Right lobe of liver (tissue), 6 donors: ENCODE results near the gene AFG1L. TPM values are rescaled to one million over a fixed set of nuclear protein-coding genes. Genes with fewer than 3 reads are reported as not detected.
"Not testable (repeated sequence)": the region's sequence is repeated elsewhere in the genome, so short reads cannot be mapped to it uniquely, and the experiment has no call there.

Experiments
- ATAC-seq, 4 donors: fragments of 200-7000 bp; cut with Tn5 transposase; one replicate each; pipeline ENCODE4 v1.9.1; 2020; ENCODE audit warnings: mild to moderate bottlenecking in 4 of 4, moderate library complexity in 4 of 4
- DNase-seq, 3 donors: peaks; one replicate each; pipeline ENCODE4 v3.0.0-alpha.2; 2020
- H3K27ac ChIP-seq, 3 donors: fragments of 200-600 bp; one replicate each; pipeline ENCODE4 v1.8.0; 2022
- H3K27me3 ChIP-seq, 2 donors: fragments of 200-600 bp; one replicate each; pipeline ENCODE4 v1.8.0; 2022
- H3K36me3 ChIP-seq, 4 donors: fragments of 200-600 bp; sonication (generic) in 1 of 4; one replicate each; pipeline versions ENCODE4 v1.5.1 to v1.8.0; 2017 to 2022; ENCODE audit warnings: control low read depth in 1 of 4
- H3K4me1 ChIP-seq, 4 donors: fragments of 200-600 bp; sonication (generic) in 1 of 4; one replicate each; pipeline versions ENCODE4 v1.5.1 to v1.8.0; 2017 to 2022; ENCODE audit warnings: control low read depth in 1 of 4
- H3K4me3 ChIP-seq, 3 donors: fragments of 200-600 bp; one replicate each; pipeline ENCODE4 v1.8.0; 2022
- H3K9me3 ChIP-seq, 4 donors: fragments of 200-600 bp; sonication (generic) in 1 of 4; one replicate each; pipeline versions ENCODE4 v1.5.1 to v1.8.0; 2017 to 2022; ENCODE audit warnings: control low read depth in 1 of 4
- CTCF ChIP-seq, 4 donors: fragments of 200-600 bp in 3 of 4; fragments of 450-650 bp in 1 of 4; IDR thresholded peaks; one replicate each; pipeline versions ENCODE4 v1.5.1 to v1.8.0; 2016 to 2022; ENCODE audit warnings: antibody characterized with exemption in 4 of 4, mild to moderate bottlenecking in 2 of 4
- POLR2A ChIP-seq: fragments of 450-650 bp; IDR thresholded peaks from one replicate; pipeline ENCODE4 v1.6.1; 2017; ENCODE audit warnings: antibody characterized with exemption, mild to moderate bottlenecking
- whole genome bisulfite sequencing: methylation state at CpG from one replicate; pipeline ENCODE4 v1.1.6; 2018; ENCODE audit warnings: low coverage, low lambda C conversion rate; ENCODE audit not compliant: insufficient coverage; ENCODE audit errors: missing lambda C conversion rate; 5-methylcytosine and 5-hydroxymethylcytosine counted together
- intact Hi-C, 2 donors: fragments of 100-400 bp; cut with DNase I; formaldehyde crosslinking; loops; one replicate each; pipeline versions ENCODE4 v1.11.2 to v1.14.1; 2022
- total RNA-seq, 6 experiments: library from RNA; depleted of rRNA in 2 of 6; stranded (reverse); fragments of >200 nt in 2 of 6; fragmentation: NEBNext Ultra II Directional in 3 of 6; extraction: Animal tissue kit (Norgen Biotek cat#: 25700) in 3 of 6; gene quantifications; one replicate each; pipeline versions ENCODE4 v1.1.0 to v1.2.4, GENCODE V29; 2016 to 2023
- donor health status: DM: no; HTN: yes; CAD: no.
- donor health status: DM: no; HTN: no; CAD: no.
- donor health status: DM: no; HTN: no; CAD: no.
- donor health status: DM: no; HTN: yes; CAD: no.
- donor health status: DM: no; HTN: yes; CAD: no.

AFG1L gene
- total RNA-seq, 6 experiments from 2014 or later, result 1.5 to 5.6 (median 4.6) TPM

DNA sequence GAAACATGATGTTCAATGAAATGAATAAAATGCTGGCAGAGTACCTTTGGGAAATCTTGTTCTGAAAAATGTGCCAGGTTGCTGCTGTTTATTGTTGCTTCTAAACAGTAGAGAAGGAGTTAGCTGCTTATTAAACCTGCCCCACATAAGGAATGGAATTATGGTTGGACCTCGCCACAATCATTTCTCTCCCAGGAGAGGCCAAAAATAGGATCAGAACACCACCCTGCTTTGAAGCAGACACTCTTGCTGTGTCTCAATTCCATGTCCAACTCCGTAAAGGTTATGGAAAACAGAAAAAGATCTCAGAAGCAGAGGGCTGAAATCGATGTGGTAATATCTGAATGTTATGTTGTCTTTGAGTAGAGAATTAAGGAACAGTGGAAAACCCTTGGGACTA, 27.9 kb downstream of the AFG1L start:
- Histone ChIP-seq H3K4me1 (no peaks in the 10 kb centered on the region), H3K36me3 (no peaks in the 10 kb centered on the region), H3K27ac (no peak overlapping the region), H3K4me3 (no peak overlapping the region), H3K27me3 (no peaks in the 10 kb centered on the region), H3K9me3 (no peaks in the 10 kb centered on the region)
- intact Hi-C loops, result no loop called here
- WGBS, result 63% methylated on average over 3 of the region's 3 CpGs
- no peak for ATAC-seq
- DNase-seq, result no peak
- TF ChIP-seq POLR2A (no peak), CTCF (IDR thresholded peaks at IDR 0.05) (no peak)

- H3K4me1 ChIP-seq, result no peaks in the 10 kb centered on the region
- intact Hi-C loops, result no loop called here
- DNase-seq, result no peak
- TF ChIP-seq CTCF (IDR thresholded peaks at IDR 0.05) (no peak), POLR2A (no peak)
- 75% methylated on average over 4 of the region's 4 CpGs for WGBS
- no peaks in the 10 kb centered on the region for H3K9me3 ChIP-seq
- ATAC-seq, result no peak
- no peak overlapping the region for H3K27ac ChIP-seq
- H3K36me3 ChIP-seq, result no peaks in the 10 kb centered on the region
- H3K27me3 ChIP-seq, result no peaks in the 10 kb centered on the region
- no peak overlapping the region for H3K4me3 ChIP-seq
These were observed 29.0 kb downstream of the AFG1L start for GRCh38 chr6:108323710-108324466.

- H3K4me3 ChIP-seq, H3K27ac ChIP-seq, ATAC-seq, intact Hi-C loops, DNase-seq, H3K27me3 ChIP-seq, H3K9me3 ChIP-seq, H3K4me1 ChIP-seq, H3K36me3 ChIP-seq: not testable (repeated sequence)
- WGBS, result 94% methylated on average over 4 of the region's 7 CpGs
These were observed 35.4 kb downstream of the AFG1L start for GRCh38 chr6:108330221-108330785.

GRCh38 chr6:108330806-108331205, 36.0 kb downstream of the AFG1L start:
- no peak overlapping the region for H3K4me3 ChIP-seq
- ATAC-seq (no peak), DNase-seq (no peak)
- 97% methylated on average over 2 of the region's 2 CpGs for WGBS
- H3K9me3 ChIP-seq, result no peaks in the 10 kb centered on the region
- no peaks in the 10 kb centered on the region for H3K4me1 ChIP-seq
- H3K36me3 ChIP-seq, result no peaks in the 10 kb centered on the region
- no peak overlapping the region for H3K27ac ChIP-seq
- TF ChIP-seq CTCF (IDR thresholded peaks at IDR 0.05), result no peak
- no peak for TF ChIP-seq POLR2A
- H3K27me3 ChIP-seq, result no peaks in the 10 kb centered on the region
- intact Hi-C loops, result no loop called here

- Histone ChIP-seq H3K4me1 (no peaks in the 10 kb centered on the region), H3K27me3 (no peaks in the 10 kb centered on the region), H3K4me3 (no peak overlapping the region), H3K9me3 (no peaks in the 10 kb centered on the region), H3K27ac (no peak overlapping the region), H3K36me3 (no peaks in the 10 kb centered on the region)
- TF ChIP-seq CTCF (IDR thresholded peaks at IDR 0.05), result no peak
- DNase-seq, result no peak
- ATAC-seq, result peak in 3 of 4 donors; percentile 39 to 83 (median 64)
- intact Hi-C loops, result no loop called here
These were observed 37.1 kb downstream of the AFG1L start for GRCh38 chr6:108331982-108332381.
